Uterus (tissue), 4 donors: Measurements from ENCODE around the gene THSD7B. TPM values are rescaled to one million over a fixed set of nuclear protein-coding genes. Genes with fewer than 3 reads are reported as not detected.

ENCODE experiments used
- DNase-seq, 2 donors: peaks; one replicate each; pipeline ENCODE4 v3.0.0-alpha.2; 2019 to 2020
- H3K27ac ChIP-seq, 2 donors: fragments of 200-600 bp; sonication (generic); 1 replicate in 1 of 2; 2 replicates in 1 of 2; pipeline ENCODE4 v1.5.1; 2016 to 2018
- H3K27me3 ChIP-seq, 2 donors: fragments of 200-600 bp; sonication (generic); one replicate each; pipeline ENCODE4 v1.5.1; 2018 to 2019; ENCODE audit warnings: control low read depth in 1 of 2
- H3K36me3 ChIP-seq, 2 donors: fragments of 200-600 bp; sonication (generic); one replicate each; pipeline ENCODE4 v1.5.1; 2019; ENCODE audit warnings: control low read depth in 1 of 2
- H3K4me1 ChIP-seq, 2 donors: fragments of 200-600 bp; sonication (generic); one replicate each; pipeline ENCODE4 v1.5.1; 2018 to 2019; ENCODE audit warnings: control low read depth in 1 of 2
- H3K4me3 ChIP-seq, 2 donors: fragments of 200-600 bp; sonication (generic); 1 replicate in 1 of 2; 2 replicates in 1 of 2; pipeline ENCODE4 v1.5.1; 2018 to 2019; ENCODE audit warnings: mild to moderate bottlenecking in 1 of 2
- H3K9me3 ChIP-seq, 2 donors: fragments of 200-600 bp; sonication (generic); one replicate each; pipeline ENCODE4 v1.5.1; 2019; ENCODE audit warnings: control low read depth in 1 of 2
- CTCF ChIP-seq, 4 experiments: fragments of 200-600 bp in 2 of 4; fragments of 450-650 bp in 2 of 4; sonication (generic) in 2 of 4; IDR thresholded peaks; one replicate each; pipeline ENCODE4 v1.5.1; 2016 to 2019; ENCODE audit warnings: antibody characterized with exemption in 4 of 4, mild to moderate bottlenecking in 2 of 4, moderate library complexity in 1 of 4
- POLR2A ChIP-seq, 2 donors: fragments of 450-650 bp; IDR thresholded peaks; one replicate each; pipeline ENCODE4 v1.6.1; 2016; ENCODE audit warnings: antibody characterized with exemption in 2 of 2, mild to moderate bottlenecking in 1 of 2, moderate library complexity in 1 of 2
- intact Hi-C: fragments of 100-400 bp; cut with DNase I; formaldehyde crosslinking; loops from one replicate; pipeline ENCODE4 v1.15.1; 2023; ENCODE audit warnings: low total_unique reads
- total RNA-seq, 4 donors: library from RNA; depleted of rRNA in 3 of 4; stranded (reverse); fragments of >200 nt in 3 of 4; gene quantifications; one replicate each; pipeline versions ENCODE4 v1.1.0 to v1.2.4, GENCODE V29; 2014 to 2023
- donor health status: DM: yes; HTN: yes; CAD: no.

THSD7B gene
- total RNA-seq, 4 donors from 2014 or later = 0.26 to 9.6 (median 0.67) TPM; not detected in 1

- DNase-seq = no peak
- no peak for TF ChIP-seq POLR2A (IDR thresholded peaks at IDR 0.05)
- TF ChIP-seq CTCF (IDR thresholded peaks at IDR 0.05) = no peak
- H3K36me3 ChIP-seq = no peaks in the 10 kb centered on the region
- no peak overlapping the region for H3K4me3 ChIP-seq
- no peak overlapping the region for H3K27ac ChIP-seq
- H3K4me1 ChIP-seq = no peaks in the 10 kb centered on the region
- no peaks in the 10 kb centered on the region for H3K9me3 ChIP-seq
- no peaks in the 10 kb centered on the region for H3K27me3 ChIP-seq
- intact Hi-C loops = no loop called here
Observed at GRCh38 chr2:137291836-137292570, 526.7 kb downstream of the THSD7B start.

GRCh38 chr2:137298377-137298776 lies 533.0 kb downstream of the THSD7B start:
- no peak for DNase-seq
- intact Hi-C loops = no loop called here
- TF ChIP-seq CTCF (IDR thresholded peaks at IDR 0.05) = no peak
- TF ChIP-seq POLR2A (IDR thresholded peaks at IDR 0.05) = no peak
- Histone ChIP-seq H3K4me3 (no peak overlapping the region), H3K36me3 (no peaks in the 10 kb centered on the region), H3K4me1 (no peaks in the 10 kb centered on the region), H3K27me3 (no peaks in the 10 kb centered on the region), H3K27ac (no peak overlapping the region), H3K9me3 (no peaks in the 10 kb centered on the region)

- no peaks in the 10 kb centered on the region for H3K36me3 ChIP-seq
- intact Hi-C loops = no loop called here
- no peaks in the 10 kb centered on the region for H3K4me1 ChIP-seq
- no peak overlapping the region for H3K27ac ChIP-seq
- H3K9me3 ChIP-seq = no peaks in the 10 kb centered on the region
- no peak for DNase-seq
- H3K4me3 ChIP-seq = no peak overlapping the region
- H3K27me3 ChIP-seq = no peaks in the 10 kb centered on the region
- no peak for TF ChIP-seq POLR2A (IDR thresholded peaks at IDR 0.05)
- TF ChIP-seq CTCF (IDR thresholded peaks at IDR 0.05) = no peak
Observed at GRCh38 chr2:137300987-137301386, 535.6 kb downstream of the THSD7B start.

- no peak overlapping the region for H3K4me3 ChIP-seq
Observed at GRCh38 chr2:137302957-137303356, 537.6 kb downstream of the THSD7B start.

More at GRCh38 chr2:137302957-137303356, 537.6 kb downstream of the THSD7B start:
- Histone ChIP-seq H3K36me3 (no peaks in the 10 kb centered on the region), H3K27me3 (no peaks in the 10 kb centered on the region), H3K27ac (no peak overlapping the region), H3K9me3 (no peaks in the 10 kb centered on the region), H3K4me1 (no peaks in the 10 kb centered on the region)
- TF ChIP-seq CTCF (IDR thresholded peaks at IDR 0.05) (no peak), POLR2A (IDR thresholded peaks at IDR 0.05) (no peak)
- DNase-seq = no peak
- intact Hi-C loops = no loop called here
